Measurements from ENCODE around the gene POLR1F.
A peak's percentile ranks its signal among the peaks of the same experiment; 100 is the strongest.

POLR1F gene

DNA sequence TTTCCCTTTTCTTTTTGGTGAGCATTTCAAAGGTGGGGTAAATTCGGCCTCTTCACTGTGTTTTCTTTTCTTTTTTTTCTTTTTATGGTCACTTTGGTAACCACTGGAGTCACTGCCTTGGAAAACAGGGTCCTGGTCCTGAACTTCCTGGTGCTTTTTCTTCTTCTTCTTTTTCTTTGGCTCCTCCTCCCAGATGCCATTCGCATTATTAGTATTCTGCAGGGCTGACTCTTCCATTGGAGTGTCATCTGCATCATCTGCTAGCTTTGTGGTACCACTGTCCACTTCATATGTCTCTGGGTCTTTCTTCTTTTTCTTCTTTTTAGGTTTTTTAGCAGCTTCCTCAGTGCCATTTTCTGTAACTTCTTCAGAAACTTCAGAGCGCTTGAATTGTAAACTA lies 10.5 kb downstream of the POLR1F start:
- H3K36me3 ChIP-seq (replicated peaks in 1 of 2; ENCODE audit: control insufficient read depth in 2 of 2, insufficient read depth in 2 of 2, low read length in 2 of 2) = peaks cover 0 to 64% of the 10 kb centered on the region in 2 donors
- H3K23ac ChIP-seq (ENCODE audit: low read depth, low read length, poor library complexity) = no peak overlapping the region
- H3K9ac ChIP-seq (ENCODE audit: low read depth, low read length, poor library complexity) = no peak overlapping the region
- H2BK5ac ChIP-seq (ENCODE audit: low read length) = no peak overlapping the region
- H3K27me3 ChIP-seq (ENCODE audit: control insufficient read depth in 3 of 3, insufficient read depth in 3 of 3, low read depth in 1 of 3, low read length in 3 of 3) = no peaks in the 10 kb centered on the region
- H3K79me1 ChIP-seq (ENCODE audit: low read depth, low read length) = no peaks in the 10 kb centered on the region
- peaks cover 0 to 6% of the 10 kb centered on the region in 2 donors for H3K4me1 ChIP-seq (ENCODE audit: control insufficient read depth in 2 of 2, insufficient read depth in 1 of 2, low read depth in 1 of 2, low read length in 2 of 2)
- H3K14ac ChIP-seq (ENCODE audit: low read length) = no peak overlapping the region
- H2AFZ ChIP-seq (ENCODE audit: low read length) = no peak overlapping the region
- no peak overlapping the region for H3K4ac ChIP-seq (ENCODE audit: low read length)
- no peak overlapping the region for H3K4me2 ChIP-seq (ENCODE audit: insufficient read depth, low read length, poor library complexity, severe bottlenecking)
- H2BK12ac ChIP-seq (ENCODE audit: low read length) = no peak overlapping the region
- peaks cover 0 to 10% of the 10 kb centered on the region in 2 donors for H3K9me3 ChIP-seq (replicated peaks in 1 of 2; ENCODE audit: control insufficient read depth in 2 of 2, insufficient read depth in 1 of 2, low read depth in 1 of 2, low read length in 2 of 2)
- no peak overlapping the region for H3K18ac ChIP-seq (ENCODE audit: low read length)
- no peak overlapping the region for H2BK120ac ChIP-seq (ENCODE audit: low read depth, low read length)
- no CpG with 5 or more reads among the region's 3 CpGs for whole genome bisulfite sequencing, 2 donors (ENCODE audit: extremely low coverage in 2 of 2, insufficient read length in 2 of 2, insufficient replicate concordance in 1 of 2)
- H3K4me3 ChIP-seq (ENCODE audit: low read length in 2 of 2) = no peak overlapping the region
- DNase-seq (ENCODE audit: low spot score) = no peak
- no peak overlapping the region for H4K8ac ChIP-seq (ENCODE audit: low read depth, low read length)
- H2AK5ac ChIP-seq (ENCODE audit: low read depth, low read length) = no peak overlapping the region
- no peak overlapping the region for H4K91ac ChIP-seq (ENCODE audit: low read depth, low read length, poor library complexity)
- no peak overlapping the region for H2BK15ac ChIP-seq (ENCODE audit: low read length)
- H3K27ac ChIP-seq (replicated peaks; ENCODE audit: low read length) = no peak overlapping the region

DNA sequence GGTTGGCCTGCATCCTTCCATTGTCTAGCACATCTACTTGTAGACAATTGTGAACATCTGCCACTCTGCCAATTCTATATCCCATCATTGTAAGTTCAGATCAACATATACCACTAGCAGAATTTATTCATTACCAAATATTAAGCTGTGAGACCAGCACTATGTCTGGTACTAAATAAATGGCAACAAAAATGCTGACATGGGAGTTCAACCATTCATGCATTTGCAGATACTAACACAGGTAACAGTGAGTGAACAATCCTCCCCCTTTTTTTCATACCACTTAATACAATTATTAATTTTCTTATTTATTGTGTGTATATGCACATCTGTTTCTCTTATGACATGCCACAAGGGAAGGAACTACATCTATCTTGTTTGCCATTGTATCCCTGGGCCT lies 11.9 kb downstream of the POLR1F start:
- Histone ChIP-seq H2AK5ac (ENCODE audit: low read depth, low read length) (no peak overlapping the region), H3K18ac (ENCODE audit: low read length) (no peak overlapping the region), H2AFZ (ENCODE audit: low read length) (no peak overlapping the region), H3K9ac (ENCODE audit: low read depth, low read length, poor library complexity) (no peak overlapping the region), H3K9me3 (replicated peaks in 1 of 2; ENCODE audit: control insufficient read depth in 2 of 2, insufficient read depth in 1 of 2, low read depth in 1 of 2, low read length in 2 of 2) (no peaks in the 10 kb centered on the region), H2BK120ac (ENCODE audit: low read depth, low read length) (no peak overlapping the region), H3K4ac (ENCODE audit: low read length) (no peak overlapping the region), H3K23ac (ENCODE audit: low read depth, low read length, poor library complexity) (no peak overlapping the region), H2BK12ac (ENCODE audit: low read length) (no peak overlapping the region), H3K4me1 (ENCODE audit: control insufficient read depth in 2 of 2, insufficient read depth in 1 of 2, low read depth in 1 of 2, low read length in 2 of 2) (peaks cover 0 to 6% of the 10 kb centered on the region in 2 donors), H3K27ac (replicated peaks; ENCODE audit: low read length) (no peak overlapping the region), H3K36me3 (replicated peaks in 1 of 2; ENCODE audit: control insufficient read depth in 2 of 2, insufficient read depth in 2 of 2, low read length in 2 of 2) (peaks cover 0 to 51% of the 10 kb centered on the region in 2 donors), H4K8ac (ENCODE audit: low read depth, low read length) (no peak overlapping the region), H3K4me3 (ENCODE audit: low read length in 2 of 2) (no peak overlapping the region), H3K27me3 (ENCODE audit: control insufficient read depth in 3 of 3, insufficient read depth in 3 of 3, low read depth in 1 of 3, low read length in 3 of 3) (no peaks in the 10 kb centered on the region), H3K14ac (ENCODE audit: low read length) (no peak overlapping the region), H2BK5ac (ENCODE audit: low read length) (no peak overlapping the region), H4K91ac (ENCODE audit: low read depth, low read length, poor library complexity) (no peak overlapping the region), H3K4me2 (ENCODE audit: insufficient read depth, low read length, poor library complexity, severe bottlenecking) (no peak overlapping the region), H3K79me1 (ENCODE audit: low read depth, low read length) (peaks cover 3% of the 10 kb centered on the region), H2BK15ac (ENCODE audit: low read length) (no peak overlapping the region)
- no peak for DNase-seq (ENCODE audit: low spot score)

DNA sequence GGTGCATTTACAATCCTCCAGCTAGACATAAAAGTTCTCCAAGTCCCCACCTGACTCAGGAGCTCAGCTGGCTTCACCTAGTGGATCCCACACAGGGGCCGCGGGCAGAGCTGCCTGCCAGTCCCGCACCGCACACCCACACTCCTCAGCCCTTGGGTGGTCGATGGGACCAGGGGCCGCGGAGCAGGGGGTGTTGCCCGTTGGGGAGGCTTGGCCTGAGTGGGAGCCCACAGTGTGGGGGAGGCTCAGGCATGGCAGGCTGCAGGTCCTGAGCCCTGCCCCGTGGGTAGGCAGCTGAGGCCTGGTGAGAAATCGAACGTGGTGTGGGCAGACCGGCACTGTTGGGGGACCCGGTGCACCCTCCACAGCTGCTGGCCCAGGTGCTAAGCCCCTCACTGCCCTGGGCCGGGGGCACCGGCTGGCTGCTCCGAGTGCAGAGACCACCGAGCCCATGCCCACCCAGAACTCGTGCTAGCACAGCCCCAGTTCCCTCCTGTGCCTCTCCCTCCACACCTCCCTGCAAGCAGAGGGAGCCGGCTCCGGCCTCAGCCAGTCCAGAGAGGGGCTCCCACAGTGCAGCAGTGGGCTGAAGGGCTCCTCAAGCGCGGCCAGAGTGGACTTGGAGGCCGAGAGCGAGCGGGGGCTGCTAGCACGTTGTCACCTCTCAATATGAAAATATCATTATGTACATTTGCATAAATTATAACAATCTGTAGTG lies 16.6 kb downstream of the POLR1F start:
- H2BK12ac ChIP-seq (ENCODE audit: low read length) = peak overlapping the region; percentile 63
- H3K4me1 ChIP-seq (ENCODE audit: control insufficient read depth in 2 of 2, insufficient read depth in 1 of 2, low read depth in 1 of 2, low read length in 2 of 2) = no peaks in the 10 kb centered on the region
- H2BK120ac ChIP-seq (ENCODE audit: low read depth, low read length) = no peak overlapping the region
- no peak overlapping the region for H4K8ac ChIP-seq (ENCODE audit: low read depth, low read length)
- no peak overlapping the region for H3K18ac ChIP-seq (ENCODE audit: low read length)
- no peak overlapping the region for H2BK5ac ChIP-seq (ENCODE audit: low read length)
- H2AK5ac ChIP-seq (ENCODE audit: low read depth, low read length) = no peak overlapping the region
- no peak overlapping the region for H3K23ac ChIP-seq (ENCODE audit: low read depth, low read length, poor library complexity)
- no peak overlapping the region for H4K91ac ChIP-seq (ENCODE audit: low read depth, low read length, poor library complexity)
- H3K4ac ChIP-seq (ENCODE audit: low read length) = no peak overlapping the region
- H3K36me3 ChIP-seq (replicated peaks in 1 of 2; ENCODE audit: control insufficient read depth in 2 of 2, insufficient read depth in 2 of 2, low read length in 2 of 2) = peaks cover 0 to 9% of the 10 kb centered on the region in 2 donors
- H3K9me3 ChIP-seq (replicated peaks in 1 of 2; ENCODE audit: control insufficient read depth in 2 of 2, insufficient read depth in 1 of 2, low read depth in 1 of 2, low read length in 2 of 2) = peaks cover 0 to 3% of the 10 kb centered on the region in 2 donors
- DNase-seq (ENCODE audit: low spot score) = no peak
- H3K4me2 ChIP-seq (ENCODE audit: insufficient read depth, low read length, poor library complexity, severe bottlenecking) = no peak overlapping the region
- H3K4me3 ChIP-seq (ENCODE audit: low read length in 2 of 2) = no peak overlapping the region
- H3K79me1 ChIP-seq (ENCODE audit: low read depth, low read length) = peaks cover 3% of the 10 kb centered on the region
- no peak overlapping the region for H3K27ac ChIP-seq (replicated peaks; ENCODE audit: low read length)
- H3K14ac ChIP-seq (ENCODE audit: low read length) = no peak overlapping the region
- no peak overlapping the region for H2BK15ac ChIP-seq (ENCODE audit: low read length)
- WGBS, 2 donors (ENCODE audit: extremely low coverage in 2 of 2, insufficient read length in 2 of 2, insufficient replicate concordance in 1 of 2) = no CpG with 5 or more reads among the region's 26 CpGs
- H3K27me3 ChIP-seq (ENCODE audit: control insufficient read depth in 3 of 3, insufficient read depth in 3 of 3, low read depth in 1 of 3, low read length in 3 of 3) = no peaks in the 10 kb centered on the region
- no peak overlapping the region for H3K9ac ChIP-seq (ENCODE audit: low read depth, low read length, poor library complexity)
- no peak overlapping the region for H2AFZ ChIP-seq (ENCODE audit: low read length)

DNA sequence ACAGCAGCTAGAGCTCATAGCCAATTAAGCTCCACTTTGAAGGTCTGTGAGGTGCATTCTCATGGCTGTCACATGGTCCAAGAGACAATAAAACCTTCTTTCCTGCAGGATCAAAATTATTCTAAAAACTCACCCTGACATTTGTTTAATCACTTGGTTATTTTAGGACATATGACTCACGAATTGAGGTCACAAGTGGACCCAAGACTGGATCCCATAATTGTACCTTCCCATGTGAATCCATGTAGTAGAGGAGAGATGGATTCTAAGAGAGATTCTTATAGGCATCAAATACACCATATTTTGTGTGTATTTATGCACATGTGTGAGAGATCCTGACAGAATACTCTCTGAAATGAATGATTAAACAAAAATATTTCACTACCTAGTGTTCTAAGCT lies 18.1 kb downstream of the POLR1F start:
- H3K4me2 ChIP-seq (ENCODE audit: insufficient read depth, low read length, poor library complexity, severe bottlenecking) = no peak overlapping the region
- H3K27me3 ChIP-seq (ENCODE audit: control insufficient read depth in 3 of 3, insufficient read depth in 3 of 3, low read depth in 1 of 3, low read length in 3 of 3) = no peaks in the 10 kb centered on the region
- no peak overlapping the region for H2BK5ac ChIP-seq (ENCODE audit: low read length)
- no peak overlapping the region for H2BK12ac ChIP-seq (ENCODE audit: low read length)
- H2BK120ac ChIP-seq (ENCODE audit: low read depth, low read length) = no peak overlapping the region
- H2AFZ ChIP-seq (ENCODE audit: low read length) = no peak overlapping the region
- no peak overlapping the region for H3K18ac ChIP-seq (ENCODE audit: low read length)
- no peak overlapping the region for H3K9ac ChIP-seq (ENCODE audit: low read depth, low read length, poor library complexity)
- no peak overlapping the region for H3K4ac ChIP-seq (ENCODE audit: low read length)
- no peak overlapping the region for H2AK5ac ChIP-seq (ENCODE audit: low read depth, low read length)
- H3K23ac ChIP-seq (ENCODE audit: low read depth, low read length, poor library complexity) = no peak overlapping the region
- H3K4me1 ChIP-seq (ENCODE audit: control insufficient read depth in 2 of 2, insufficient read depth in 1 of 2, low read depth in 1 of 2, low read length in 2 of 2) = no peaks in the 10 kb centered on the region
- no peak overlapping the region for H4K91ac ChIP-seq (ENCODE audit: low read depth, low read length, poor library complexity)
- H3K27ac ChIP-seq (replicated peaks; ENCODE audit: low read length) = no peak overlapping the region
- H3K14ac ChIP-seq (ENCODE audit: low read length) = no peak overlapping the region
- no peak overlapping the region for H4K8ac ChIP-seq (ENCODE audit: low read depth, low read length)
- WGBS, 2 donors (ENCODE audit: extremely low coverage in 2 of 2, insufficient read length in 2 of 2, insufficient replicate concordance in 1 of 2) = no CpG with 5 or more reads among the region's 1 CpG
- H2BK15ac ChIP-seq (ENCODE audit: low read length) = no peak overlapping the region
- peaks cover 0 to 3% of the 10 kb centered on the region in 2 donors for H3K9me3 ChIP-seq (replicated peaks in 1 of 2; ENCODE audit: control insufficient read depth in 2 of 2, insufficient read depth in 1 of 2, low read depth in 1 of 2, low read length in 2 of 2)
- no peak overlapping the region for H3K4me3 ChIP-seq (ENCODE audit: low read length in 2 of 2)
- H3K79me1 ChIP-seq (ENCODE audit: low read depth, low read length) = peaks cover 3% of the 10 kb centered on the region
- no peaks in the 10 kb centered on the region for H3K36me3 ChIP-seq (replicated peaks in 1 of 2; ENCODE audit: control insufficient read depth in 2 of 2, insufficient read depth in 2 of 2, low read length in 2 of 2)
- DNase-seq (ENCODE audit: low spot score) = no peak
